Measurements from ENCODE around the gene TTC19.
"Not testable (repeated sequence)": the region's sequence is repeated elsewhere in the genome, so short reads cannot be mapped to it uniquely, and the experiment has no call there.

Gene TTC19

GRCh38 chr17:16027708-16028584 is 28.3 kb downstream of the TTC19 start:
- no peaks in the 10 kb centered on the region for H3K9me3 Mint-ChIP-seq
- peak overlapping the region; percentile 55 for H3K4me3 Mint-ChIP-seq
- peaks cover 76% of the 10 kb centered on the region for H3K36me3 Mint-ChIP-seq (ENCODE audit: low read depth)
- H3K27ac Mint-ChIP-seq, result peak overlapping the region; percentile 79
- DNase-seq (ENCODE audit: low spot score), result peak; percentile 68
- H3K4me1 Mint-ChIP-seq (ENCODE audit: low read depth), result peaks cover 20% of the 10 kb centered on the region
- H3K27me3 Mint-ChIP-seq (ENCODE audit: low read depth), result no peaks in the 10 kb centered on the region

GRCh38 chr17:16033729-16034349 is 34.2 kb downstream of the TTC19 start:
- Mint-ChIP-seq H3K4me3 (no peak overlapping the region), H3K27me3 (ENCODE audit: low read depth) (no peaks in the 10 kb centered on the region), H3K4me1 (ENCODE audit: low read depth) (peaks cover 25% of the 10 kb centered on the region), H3K9me3 (no peaks in the 10 kb centered on the region), H3K36me3 (ENCODE audit: low read depth) (peaks cover 79% of the 10 kb centered on the region), H3K27ac (peak overlapping the region; percentile 42)
- DNase-seq (ENCODE audit: low spot score), result no peak

- Mint-ChIP-seq H3K27ac (no peak overlapping the region), H3K27me3 (ENCODE audit: low read depth) (no peaks in the 10 kb centered on the region), H3K9me3 (no peaks in the 10 kb centered on the region), H3K4me1 (ENCODE audit: low read depth) (peaks cover 25% of the 10 kb centered on the region), H3K4me3 (no peak overlapping the region), H3K36me3 (ENCODE audit: low read depth) (peaks cover 75% of the 10 kb centered on the region)
- DNase-seq (ENCODE audit: low spot score), result no peak
Measured at GRCh38 chr17:16036261-16036660, 36.6 kb downstream of the TTC19 start.

GRCh38 chr17:16037636-16038035 is 38.0 kb downstream of the TTC19 start:
- no peak for DNase-seq (ENCODE audit: low spot score)
- H3K27ac Mint-ChIP-seq, result peak overlapping the region; percentile 78
- H3K27me3 Mint-ChIP-seq (ENCODE audit: low read depth), result no peaks in the 10 kb centered on the region
- H3K36me3 Mint-ChIP-seq (ENCODE audit: low read depth), result peaks cover 68% of the 10 kb centered on the region
- peaks cover 25% of the 10 kb centered on the region for H3K4me1 Mint-ChIP-seq (ENCODE audit: low read depth)
- no peaks in the 10 kb centered on the region for H3K9me3 Mint-ChIP-seq
- H3K4me3 Mint-ChIP-seq, result no peak overlapping the region

- DNase-seq (ENCODE audit: low spot score), result no peak
- H3K4me1 Mint-ChIP-seq (ENCODE audit: low read depth), result peaks cover 20% of the 10 kb centered on the region
- peaks cover 63% of the 10 kb centered on the region for H3K36me3 Mint-ChIP-seq (ENCODE audit: low read depth)
- no peaks in the 10 kb centered on the region for H3K9me3 Mint-ChIP-seq
- H3K27ac Mint-ChIP-seq, result no peak overlapping the region
- H3K27me3 Mint-ChIP-seq (ENCODE audit: low read depth), result no peaks in the 10 kb centered on the region
- H3K4me3 Mint-ChIP-seq, result no peak overlapping the region
Measured at GRCh38 chr17:16040710-16041251, 41.2 kb downstream of the TTC19 start.

- no peak overlapping the region for H3K27ac Mint-ChIP-seq
- H3K4me1 Mint-ChIP-seq (ENCODE audit: low read depth), result peaks cover 13% of the 10 kb centered on the region
- H3K4me3 Mint-ChIP-seq, result no peak overlapping the region
- peaks cover 55% of the 10 kb centered on the region for H3K36me3 Mint-ChIP-seq (ENCODE audit: low read depth)
- H3K9me3 Mint-ChIP-seq, result no peaks in the 10 kb centered on the region
- DNase-seq (ENCODE audit: low spot score), result no peak
- H3K27me3 Mint-ChIP-seq (ENCODE audit: low read depth), result no peaks in the 10 kb centered on the region
Measured at GRCh38 chr17:16044487-16044886, 44.9 kb downstream of the TTC19 start.

- Mint-ChIP-seq H3K9me3 (no peaks in the 10 kb centered on the region), H3K27me3 (ENCODE audit: low read depth) (no peaks in the 10 kb centered on the region), H3K27ac (no peak overlapping the region), H3K36me3 (ENCODE audit: low read depth) (peaks cover 48% of the 10 kb centered on the region), H3K4me3 (no peak overlapping the region), H3K4me1 (ENCODE audit: low read depth) (peaks cover 13% of the 10 kb centered on the region)
- no peak for DNase-seq (ENCODE audit: low spot score)
Measured at GRCh38 chr17:16046966-16047365, 47.3 kb downstream of the TTC19 start.

GRCh38 chr17:16048811-16049449 is 49.3 kb downstream of the TTC19 start:
- no peaks in the 10 kb centered on the region for H3K27me3 Mint-ChIP-seq (ENCODE audit: low read depth)
- no peaks in the 10 kb centered on the region for H3K9me3 Mint-ChIP-seq
- no peak overlapping the region for H3K4me3 Mint-ChIP-seq
- H3K4me1 Mint-ChIP-seq (ENCODE audit: low read depth), result peaks cover 14% of the 10 kb centered on the region
- H3K27ac Mint-ChIP-seq, result no peak overlapping the region
- peaks cover 51% of the 10 kb centered on the region for H3K36me3 Mint-ChIP-seq (ENCODE audit: low read depth)
- no peak for DNase-seq (ENCODE audit: low spot score)

- H3K27ac Mint-ChIP-seq, result no peak overlapping the region
- no peak for DNase-seq (ENCODE audit: low spot score)
- H3K9me3 Mint-ChIP-seq, result no peaks in the 10 kb centered on the region
- peaks cover 16% of the 10 kb centered on the region for H3K4me1 Mint-ChIP-seq (ENCODE audit: low read depth)
- H3K27me3 Mint-ChIP-seq (ENCODE audit: low read depth), result no peaks in the 10 kb centered on the region
- no peak overlapping the region for H3K4me3 Mint-ChIP-seq
- H3K36me3 Mint-ChIP-seq (ENCODE audit: low read depth), result peaks cover 57% of the 10 kb centered on the region
Measured at GRCh38 chr17:16050844-16051243, 51.2 kb downstream of the TTC19 start.

GRCh38 chr17:16052486-16052885 is 52.9 kb downstream of the TTC19 start:
- Mint-ChIP-seq H3K4me3 (no peak overlapping the region), H3K4me1 (ENCODE audit: low read depth) (peaks cover 6% of the 10 kb centered on the region), H3K27ac (no peak overlapping the region), H3K9me3 (no peaks in the 10 kb centered on the region), H3K27me3 (ENCODE audit: low read depth) (no peaks in the 10 kb centered on the region), H3K36me3 (ENCODE audit: low read depth) (peaks cover 50% of the 10 kb centered on the region)
- no peak for DNase-seq (ENCODE audit: low spot score)

- not testable (repeated sequence) for H3K27ac Mint-ChIP-seq; H3K4me3 Mint-ChIP-seq; H3K9me3 Mint-ChIP-seq; DNase-seq (ENCODE audit: low spot score); H3K27me3 Mint-ChIP-seq (ENCODE audit: low read depth); H3K4me1 Mint-ChIP-seq (ENCODE audit: low read depth)
- peaks cover 61% of the 10 kb centered on the region for H3K36me3 Mint-ChIP-seq (ENCODE audit: low read depth)
Measured at GRCh38 chr17:16055139-16055538, 55.5 kb downstream of the TTC19 start.

GRCh38 chr17:16061631-16062030 is 62.0 kb downstream of the TTC19 start:
- H3K4me1 Mint-ChIP-seq (ENCODE audit: low read depth), result no peaks in the 10 kb centered on the region
- H3K4me3 Mint-ChIP-seq, result no peak overlapping the region
- no peak for DNase-seq (ENCODE audit: low spot score)
- peaks cover 64% of the 10 kb centered on the region for H3K36me3 Mint-ChIP-seq (ENCODE audit: low read depth)
- no peaks in the 10 kb centered on the region for H3K27me3 Mint-ChIP-seq (ENCODE audit: low read depth)
- no peaks in the 10 kb centered on the region for H3K9me3 Mint-ChIP-seq
- H3K27ac Mint-ChIP-seq, result peak overlapping the region; percentile 26

GRCh38 chr17:16066125-16066524 is 66.5 kb downstream of the TTC19 start:
- peaks cover 77% of the 10 kb centered on the region for H3K36me3 Mint-ChIP-seq (ENCODE audit: low read depth)
- H3K4me1 Mint-ChIP-seq (ENCODE audit: low read depth), result no peaks in the 10 kb centered on the region
- H3K9me3 Mint-ChIP-seq, result no peaks in the 10 kb centered on the region
- DNase-seq (ENCODE audit: low spot score), result no peak
- no peaks in the 10 kb centered on the region for H3K27me3 Mint-ChIP-seq (ENCODE audit: low read depth)
- no peak overlapping the region for H3K4me3 Mint-ChIP-seq
- H3K27ac Mint-ChIP-seq, result peak overlapping the region; percentile 31

GRCh38 chr17:16068323-16068722 is 68.7 kb downstream of the TTC19 start:
- no peak overlapping the region for H3K27ac Mint-ChIP-seq
- H3K27me3 Mint-ChIP-seq (ENCODE audit: low read depth), result no peaks in the 10 kb centered on the region
- H3K9me3 Mint-ChIP-seq, result no peaks in the 10 kb centered on the region
- peaks cover 67% of the 10 kb centered on the region for H3K36me3 Mint-ChIP-seq (ENCODE audit: low read depth)
- no peaks in the 10 kb centered on the region for H3K4me1 Mint-ChIP-seq (ENCODE audit: low read depth)
- no peak for DNase-seq (ENCODE audit: low spot score)
- H3K4me3 Mint-ChIP-seq, result no peak overlapping the region

All from T-helper 2 cell treated with Interferon-gamma antibody and Interleukin-4, amounts not matched to agents 5 μg/mL and 100 μg/mL, for 36 hours (primary cell).